KOPT-K1 (cell line): ENCODE data around the gene JPH3.
A peak's percentile ranks its signal among the peaks of the same experiment; 100 is the strongest.

Source experiments
- H3K27ac ChIP-seq: fragments of 200-600 bp; sonication (generic); 2 replicates; pipeline ENCODE4 v1.5.1; 2016; ENCODE audit warnings: antibody characterized with exemption, mild to moderate bottlenecking, low read depth, low read length; ENCODE audit not compliant: poor library complexity, severe bottlenecking
- H3K36me3 ChIP-seq: fragments of 200-600 bp; sonication (generic); 2 replicates; pipeline ENCODE4 v1.5.1; 2017; ENCODE audit warnings: antibody characterized with exemption, mild to moderate bottlenecking, low read length, moderate library complexity; ENCODE audit not compliant: insufficient read depth
- H3K9me3 ChIP-seq: fragments of 200-600 bp; sonication (generic); 2 replicates; pipeline ENCODE4 v1.5.1; 2017; ENCODE audit warnings: antibody characterized with exemption, low read length, mild to moderate bottlenecking; ENCODE audit not compliant: insufficient read depth, poor library complexity, severe bottlenecking

JPH3 gene

GRCh38 chr16:87703835-87704375, 101.6 kb downstream of the JPH3 start:
- H3K36me3 ChIP-seq: peaks cover 98% of the 10 kb centered on the region
- no peaks in the 10 kb centered on the region for H3K9me3 ChIP-seq
- no peak overlapping the region for H3K27ac ChIP-seq

GRCh38 chr16:87704754-87705353, 102.5 kb downstream of the JPH3 start:
- Histone ChIP-seq H3K27ac (no peak overlapping the region), H3K36me3 (peaks cover 98% of the 10 kb centered on the region), H3K9me3 (no peaks in the 10 kb centered on the region)

GRCh38 chr16:87705771-87706277, 103.5 kb downstream of the JPH3 start:
- no peak overlapping the region for H3K27ac ChIP-seq
- H3K36me3 ChIP-seq: peaks cover 98% of the 10 kb centered on the region
- no peaks in the 10 kb centered on the region for H3K9me3 ChIP-seq

GRCh38 chr16:87706278-87707000, 104.1 kb downstream of the JPH3 start:
- H3K36me3 ChIP-seq: peaks cover 98% of the 10 kb centered on the region
- no peaks in the 10 kb centered on the region for H3K9me3 ChIP-seq
- no peak overlapping the region for H3K27ac ChIP-seq

GRCh38 chr16:87707097-87707496, 104.8 kb downstream of the JPH3 start:
- no peak overlapping the region for H3K27ac ChIP-seq
- H3K9me3 ChIP-seq: no peaks in the 10 kb centered on the region
- peaks cover 98% of the 10 kb centered on the region for H3K36me3 ChIP-seq

- H3K36me3 ChIP-seq: peaks cover 98% of the 10 kb centered on the region
- H3K9me3 ChIP-seq: no peaks in the 10 kb centered on the region
- peak overlapping the region; percentile 24 for H3K27ac ChIP-seq
Measured at GRCh38 chr16:87707714-87708580, 105.6 kb downstream of the JPH3 start.

- H3K36me3 ChIP-seq: peaks cover 97% of the 10 kb centered on the region
- no peaks in the 10 kb centered on the region for H3K9me3 ChIP-seq
- H3K27ac ChIP-seq: no peak overlapping the region
Measured at GRCh38 chr16:87708881-87709638, 106.8 kb downstream of the JPH3 start.

- Histone ChIP-seq H3K36me3 (peaks cover 97% of the 10 kb centered on the region), H3K9me3 (no peaks in the 10 kb centered on the region), H3K27ac (no peak overlapping the region)
Measured at GRCh38 chr16:87709677-87710076, 107.4 kb downstream of the JPH3 start.

GRCh38 chr16:87710887-87711286, 108.6 kb downstream of the JPH3 start:
- Histone ChIP-seq H3K9me3 (no peaks in the 10 kb centered on the region), H3K27ac (no peak overlapping the region), H3K36me3 (peaks cover 97% of the 10 kb centered on the region)

GRCh38 chr16:87712184-87712762, 110.0 kb downstream of the JPH3 start:
- Histone ChIP-seq H3K36me3 (peaks cover 99% of the 10 kb centered on the region), H3K27ac (peak overlapping the region; percentile 74), H3K9me3 (no peaks in the 10 kb centered on the region)

GRCh38 chr16:87713451-87714229, 111.3 kb downstream of the JPH3 start:
- Histone ChIP-seq H3K27ac (peak overlapping the region; percentile 74), H3K9me3 (no peaks in the 10 kb centered on the region), H3K36me3 (peaks cover 94% of the 10 kb centered on the region)

GRCh38 chr16:87715231-87715630, 112.9 kb downstream of the JPH3 start:
- Histone ChIP-seq H3K36me3 (peaks cover 88% of the 10 kb centered on the region), H3K9me3 (no peaks in the 10 kb centered on the region), H3K27ac (no peak overlapping the region)

GRCh38 chr16:87715658-87716057, 113.3 kb downstream of the JPH3 start:
- Histone ChIP-seq H3K27ac (no peak overlapping the region), H3K36me3 (peaks cover 88% of the 10 kb centered on the region), H3K9me3 (no peaks in the 10 kb centered on the region)
